LNCAP (cell line): ENCODE data around the gene FOXN3.

Source experiments
- TF ChIP-seq, protein P1 (sequence below): fragments of 450-650 bp; IDR thresholded peaks from 2 replicates; pipeline ENCODE4 v1.5.1; 2017; ENCODE audit warnings: mild to moderate bottlenecking

Gene FOXN3

DNA sequence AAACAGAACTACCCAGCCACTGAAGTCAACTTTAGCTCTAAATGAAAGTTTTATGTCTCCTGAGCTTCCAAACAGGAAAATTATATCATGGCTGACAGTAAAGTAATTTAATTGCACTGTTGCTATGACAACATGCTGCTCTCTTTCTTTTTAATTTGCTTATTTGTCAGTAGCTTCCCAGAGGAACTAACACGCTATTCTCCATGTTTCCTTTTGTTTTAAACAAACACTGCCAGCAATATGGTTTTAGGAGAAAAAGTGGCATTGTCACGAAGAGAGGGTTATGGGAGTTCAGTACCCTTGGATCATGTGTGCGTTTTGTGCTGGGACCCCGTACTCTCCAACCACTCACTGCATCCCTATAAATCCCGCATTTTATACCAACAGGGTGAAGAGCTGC is 1.9 kb downstream of the FOXN3 start:
- TF ChIP-seq, protein P1, sequence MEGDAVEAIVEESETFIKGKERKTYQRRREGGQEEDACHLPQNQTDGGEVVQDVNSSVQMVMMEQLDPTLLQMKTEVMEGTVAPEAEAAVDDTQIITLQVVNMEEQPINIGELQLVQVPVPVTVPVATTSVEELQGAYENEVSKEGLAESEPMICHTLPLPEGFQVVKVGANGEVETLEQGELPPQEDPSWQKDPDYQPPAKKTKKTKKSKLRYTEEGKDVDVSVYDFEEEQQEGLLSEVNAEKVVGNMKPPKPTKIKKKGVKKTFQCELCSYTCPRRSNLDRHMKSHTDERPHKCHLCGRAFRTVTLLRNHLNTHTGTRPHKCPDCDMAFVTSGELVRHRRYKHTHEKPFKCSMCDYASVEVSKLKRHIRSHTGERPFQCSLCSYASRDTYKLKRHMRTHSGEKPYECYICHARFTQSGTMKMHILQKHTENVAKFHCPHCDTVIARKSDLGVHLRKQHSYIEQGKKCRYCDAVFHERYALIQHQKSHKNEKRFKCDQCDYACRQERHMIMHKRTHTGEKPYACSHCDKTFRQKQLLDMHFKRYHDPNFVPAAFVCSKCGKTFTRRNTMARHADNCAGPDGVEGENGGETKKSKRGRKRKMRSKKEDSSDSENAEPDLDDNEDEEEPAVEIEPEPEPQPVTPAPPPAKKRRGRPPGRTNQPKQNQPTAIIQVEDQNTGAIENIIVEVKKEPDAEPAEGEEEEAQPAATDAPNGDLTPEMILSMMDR = no peak

- TF ChIP-seq, protein P1 = no peak
Measured at GRCh38 chr14:89411976-89412375, 5.1 kb downstream of the FOXN3 start.

DNA sequence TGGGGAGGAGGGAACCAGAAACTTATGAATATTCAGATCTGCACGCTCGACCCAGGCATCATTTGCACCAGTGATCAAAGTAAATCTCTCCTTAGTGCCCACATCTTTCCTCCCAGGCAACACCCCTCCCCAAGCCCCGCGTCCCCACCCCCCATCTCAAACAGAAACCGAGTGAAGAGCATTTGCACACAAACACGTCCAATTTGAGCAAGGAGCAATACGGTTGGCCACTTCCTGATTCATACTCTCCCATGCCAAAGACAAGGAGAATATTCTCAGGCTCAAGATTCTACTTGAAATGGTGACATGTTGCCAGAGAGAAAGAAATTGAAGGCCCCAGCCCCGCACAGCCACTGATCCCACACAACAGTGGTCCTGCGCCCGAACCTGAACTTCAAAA is 7.1 kb downstream of the FOXN3 start:
- TF ChIP-seq, protein P1 = no peak

- TF ChIP-seq, protein P1 = no peak
Measured at GRCh38 chr14:89408907-89409700, 7.9 kb downstream of the FOXN3 start.

DNA sequence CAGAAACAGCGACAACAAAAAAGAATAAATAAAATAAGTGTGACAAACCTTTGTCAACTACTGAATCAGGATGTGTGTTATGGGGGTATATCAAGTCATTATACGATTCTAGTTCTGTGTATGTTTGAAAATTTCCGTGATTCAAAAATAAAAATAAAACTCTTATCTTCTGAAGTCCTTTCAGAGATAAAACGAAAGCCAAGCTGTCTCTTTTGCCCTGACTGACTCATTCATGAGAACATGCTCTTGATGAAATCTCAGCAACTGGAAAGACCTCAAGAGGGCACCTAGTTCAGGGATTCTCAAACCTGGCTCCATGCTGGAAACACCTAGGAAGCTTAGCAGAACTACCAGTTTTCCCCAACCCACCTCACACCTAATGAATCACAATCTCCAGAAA is 9.2 kb downstream of the FOXN3 start:
- TF ChIP-seq, protein P1 = no peak

GRCh38 chr14:89406941-89407340 is 10.1 kb downstream of the FOXN3 start:
- TF ChIP-seq, protein P1 = no peak

- TF ChIP-seq, protein P1 = no peak
Measured at GRCh38 chr14:89406361-89406760, 10.7 kb downstream of the FOXN3 start.
